ENCODE data around the gene DHRSX. TPM values are rescaled to one million over a fixed set of nuclear protein-coding genes. Genes with fewer than 3 reads are reported as not detected.

DHRSX gene
- total RNA-seq, 1 donor from 2014 or later = 37.1 TPM

DNA sequence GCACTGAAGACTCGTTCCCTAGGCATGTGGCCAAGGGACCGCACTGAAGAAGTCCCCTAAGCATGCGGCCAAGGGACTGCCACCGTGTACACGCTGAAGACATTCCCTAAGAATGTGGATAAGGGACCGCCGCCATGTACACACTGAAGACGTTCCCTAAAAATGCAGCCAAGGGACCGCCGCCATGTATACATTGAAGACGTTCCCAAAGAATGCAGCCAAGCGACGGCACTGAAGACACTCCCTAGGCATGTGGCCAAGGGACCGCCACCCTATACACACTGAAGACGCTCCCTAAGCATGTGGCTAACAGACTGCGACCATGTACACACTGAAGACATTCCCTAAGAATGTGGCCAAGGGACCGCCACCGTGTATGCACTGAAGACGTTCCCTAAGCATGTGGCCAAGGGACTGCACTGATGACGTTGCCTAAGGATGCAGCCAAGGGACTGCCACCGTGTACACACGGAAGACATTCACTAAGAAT, 31.5 kb downstream of the DHRSX start:
- Mint-ChIP-seq H3K36me3 (ENCODE audit: unreplicated experiment) (no peaks in the 10 kb centered on the region), H3K4me3 (ENCODE audit: unreplicated experiment) (no peak overlapping the region), H3K4me1 (ENCODE audit: low read depth, unreplicated experiment) (no peaks in the 10 kb centered on the region), H3K9me3 (ENCODE audit: unreplicated experiment) (peaks cover 7% of the 10 kb centered on the region), H3K27me3 (ENCODE audit: unreplicated experiment) (peaks cover 8% of the 10 kb centered on the region), H3K27ac (ENCODE audit: unreplicated experiment) (no peak overlapping the region)
- TF ChIP-seq, protein P1, sequence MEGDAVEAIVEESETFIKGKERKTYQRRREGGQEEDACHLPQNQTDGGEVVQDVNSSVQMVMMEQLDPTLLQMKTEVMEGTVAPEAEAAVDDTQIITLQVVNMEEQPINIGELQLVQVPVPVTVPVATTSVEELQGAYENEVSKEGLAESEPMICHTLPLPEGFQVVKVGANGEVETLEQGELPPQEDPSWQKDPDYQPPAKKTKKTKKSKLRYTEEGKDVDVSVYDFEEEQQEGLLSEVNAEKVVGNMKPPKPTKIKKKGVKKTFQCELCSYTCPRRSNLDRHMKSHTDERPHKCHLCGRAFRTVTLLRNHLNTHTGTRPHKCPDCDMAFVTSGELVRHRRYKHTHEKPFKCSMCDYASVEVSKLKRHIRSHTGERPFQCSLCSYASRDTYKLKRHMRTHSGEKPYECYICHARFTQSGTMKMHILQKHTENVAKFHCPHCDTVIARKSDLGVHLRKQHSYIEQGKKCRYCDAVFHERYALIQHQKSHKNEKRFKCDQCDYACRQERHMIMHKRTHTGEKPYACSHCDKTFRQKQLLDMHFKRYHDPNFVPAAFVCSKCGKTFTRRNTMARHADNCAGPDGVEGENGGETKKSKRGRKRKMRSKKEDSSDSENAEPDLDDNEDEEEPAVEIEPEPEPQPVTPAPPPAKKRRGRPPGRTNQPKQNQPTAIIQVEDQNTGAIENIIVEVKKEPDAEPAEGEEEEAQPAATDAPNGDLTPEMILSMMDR (IDR thresholded peaks at IDR 0.05; ENCODE audit: partially characterized antibody, unreplicated experiment) = no peak
- no peak for DNase-seq

DNA sequence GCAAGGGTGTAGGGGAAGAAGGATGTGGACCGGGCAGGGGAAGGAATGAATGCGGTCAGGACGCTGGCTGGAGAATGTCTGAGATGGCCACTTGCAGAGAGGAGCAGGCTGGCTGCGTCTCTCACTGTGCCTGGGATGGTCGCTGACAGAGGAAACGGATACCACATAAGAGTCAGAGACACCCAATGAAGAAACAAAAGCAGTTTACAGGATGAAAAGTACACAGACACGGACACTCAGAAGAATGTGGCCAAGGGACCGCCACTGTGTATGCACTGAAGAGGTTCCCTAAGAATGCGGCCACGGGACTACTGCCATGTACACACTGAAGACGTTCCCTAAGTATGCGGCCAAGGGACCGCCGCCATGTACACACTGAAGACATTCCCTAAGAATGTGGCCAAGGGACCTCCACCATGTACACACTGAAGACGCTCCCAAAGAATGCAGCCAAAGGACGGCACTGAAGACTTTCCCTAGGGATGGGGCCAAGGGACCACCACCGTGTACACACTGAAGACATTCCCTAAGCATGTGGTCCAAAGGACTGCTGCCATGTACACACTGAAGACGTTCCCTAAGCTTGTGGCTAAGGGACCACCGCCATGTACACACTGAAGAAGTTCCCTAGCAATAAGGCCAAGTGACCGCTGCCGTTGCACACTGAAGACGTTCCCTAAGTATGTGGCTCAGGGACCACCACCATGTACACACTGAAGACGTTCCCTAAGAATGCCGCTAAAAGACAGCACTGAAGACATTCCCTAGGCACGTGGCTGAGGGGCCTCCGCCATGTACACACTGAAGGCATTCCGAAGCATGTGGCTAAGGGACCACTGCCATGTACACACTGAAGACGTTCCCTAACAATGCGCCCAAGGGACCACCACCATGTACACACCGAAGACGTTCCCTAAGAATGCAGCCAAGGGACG, 32.2 kb downstream of the DHRSX start:
- Mint-ChIP-seq H3K36me3 (ENCODE audit: unreplicated experiment) (peaks cover under 1% of the 10 kb centered on the region), H3K9me3 (ENCODE audit: unreplicated experiment) (peaks cover 3% of the 10 kb centered on the region), H3K4me1 (ENCODE audit: low read depth, unreplicated experiment) (peaks cover under 1% of the 10 kb centered on the region), H3K27me3 (ENCODE audit: unreplicated experiment) (peaks cover 9% of the 10 kb centered on the region), H3K4me3 (ENCODE audit: unreplicated experiment) (no peak overlapping the region), H3K27ac (ENCODE audit: unreplicated experiment) (no peak overlapping the region)
- DNase-seq = no peak
- TF ChIP-seq, protein P1 (IDR thresholded peaks at IDR 0.05; ENCODE audit: partially characterized antibody, unreplicated experiment) = no peak

DNA sequence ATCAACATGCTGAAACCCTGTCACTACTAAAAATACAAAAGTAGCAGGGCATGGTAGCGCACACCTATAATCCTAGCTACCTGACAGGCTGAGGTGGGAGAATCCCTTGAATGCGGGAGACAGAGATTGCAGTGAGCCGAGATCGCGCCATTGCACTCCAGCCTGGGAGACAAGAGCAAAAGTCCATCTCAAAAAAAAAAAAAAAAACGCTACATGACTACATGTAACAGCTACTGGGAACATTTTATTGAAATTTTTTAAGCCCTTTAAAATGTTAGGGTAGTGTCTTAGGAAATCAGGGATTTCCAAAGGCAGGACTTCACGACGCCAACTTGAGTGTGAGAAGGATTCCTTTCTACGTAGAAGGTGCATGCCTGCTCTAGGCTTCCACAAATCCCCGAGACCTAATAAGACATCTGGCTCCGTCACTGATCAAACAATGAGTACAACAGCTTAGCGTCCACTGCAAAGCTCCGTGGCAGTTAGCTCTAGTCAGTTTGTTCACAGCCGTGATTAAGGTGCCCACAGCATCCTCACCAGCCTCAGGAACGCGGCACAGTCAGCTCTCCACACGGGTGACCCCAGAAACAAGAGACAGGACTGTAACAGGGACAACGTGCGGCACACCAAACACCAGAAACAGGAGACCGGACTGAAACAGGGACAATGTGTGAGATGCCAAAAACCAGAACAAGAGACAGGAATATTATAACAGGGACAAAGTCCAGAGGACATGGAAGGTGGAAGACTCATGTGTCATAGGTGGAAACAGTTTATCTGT, 33.7 kb downstream of the DHRSX start:
- Mint-ChIP-seq H3K27me3 (ENCODE audit: unreplicated experiment) (peaks cover 8% of the 10 kb centered on the region), H3K27ac (ENCODE audit: unreplicated experiment) (no peak overlapping the region), H3K4me1 (ENCODE audit: low read depth, unreplicated experiment) (peaks cover 3% of the 10 kb centered on the region), H3K36me3 (ENCODE audit: unreplicated experiment) (peaks cover 4% of the 10 kb centered on the region), H3K9me3 (ENCODE audit: unreplicated experiment) (peaks cover 3% of the 10 kb centered on the region), H3K4me3 (ENCODE audit: unreplicated experiment) (no peak overlapping the region)
- DNase-seq = no peak
- TF ChIP-seq, protein P1 (IDR thresholded peaks at IDR 0.05; ENCODE audit: partially characterized antibody, unreplicated experiment) = no peak

DNA sequence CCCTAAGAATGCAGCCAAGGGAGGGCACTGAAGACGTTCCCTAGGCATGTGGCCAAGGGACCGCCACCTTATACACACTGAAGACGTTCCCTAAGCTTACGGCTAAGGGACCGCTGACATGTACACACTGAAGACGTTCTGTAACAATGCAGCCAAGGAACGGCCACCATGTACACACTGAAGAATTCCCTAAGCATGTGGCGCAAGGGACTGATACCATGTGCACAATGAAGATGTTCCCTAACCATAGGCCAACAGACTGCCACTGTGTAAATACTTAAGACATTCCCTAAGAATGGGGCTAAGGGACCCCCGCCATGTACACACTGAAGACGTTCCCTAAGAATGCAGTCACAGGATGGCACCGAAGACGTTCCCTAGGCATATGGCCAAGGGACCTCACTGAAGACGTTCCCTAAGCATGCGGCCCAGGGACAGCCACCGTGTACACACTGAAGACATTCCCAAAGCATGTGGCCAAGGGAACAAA, 36.1 kb downstream of the DHRSX start:
- Mint-ChIP-seq H3K9me3 (ENCODE audit: unreplicated experiment) (no peaks in the 10 kb centered on the region), H3K4me1 (ENCODE audit: low read depth, unreplicated experiment) (peaks cover 3% of the 10 kb centered on the region), H3K36me3 (ENCODE audit: unreplicated experiment) (peaks cover 4% of the 10 kb centered on the region), H3K4me3 (ENCODE audit: unreplicated experiment) (no peak overlapping the region), H3K27me3 (ENCODE audit: unreplicated experiment) (peaks cover 10% of the 10 kb centered on the region), H3K27ac (ENCODE audit: unreplicated experiment) (no peak overlapping the region)
- TF ChIP-seq, protein P1 (IDR thresholded peaks at IDR 0.05; ENCODE audit: partially characterized antibody, unreplicated experiment) = no peak
- no peak for DNase-seq
